Right lobe of liver (tissue), 6 donors: ENCODE results near the gene MMP11. TPM values are rescaled to one million over a fixed set of nuclear protein-coding genes. Genes with fewer than 3 reads are reported as not detected.

Source experiments
- ATAC-seq, 4 donors: fragments of 200-7000 bp; cut with Tn5 transposase; one replicate each; pipeline ENCODE4 v1.9.1; 2020; ENCODE audit warnings: mild to moderate bottlenecking in 4 of 4, moderate library complexity in 4 of 4
- DNase-seq, 3 donors: peaks; one replicate each; pipeline ENCODE4 v3.0.0-alpha.2; 2020
- H3K27ac ChIP-seq, 3 donors: fragments of 200-600 bp; one replicate each; pipeline ENCODE4 v1.8.0; 2022
- H3K27me3 ChIP-seq, 2 donors: fragments of 200-600 bp; one replicate each; pipeline ENCODE4 v1.8.0; 2022
- H3K36me3 ChIP-seq, 4 donors: fragments of 200-600 bp; sonication (generic) in 1 of 4; one replicate each; pipeline versions ENCODE4 v1.5.1 to v1.8.0; 2017 to 2022; ENCODE audit warnings: control low read depth in 1 of 4
- H3K4me1 ChIP-seq, 4 donors: fragments of 200-600 bp; sonication (generic) in 1 of 4; one replicate each; pipeline versions ENCODE4 v1.5.1 to v1.8.0; 2017 to 2022; ENCODE audit warnings: control low read depth in 1 of 4
- H3K4me3 ChIP-seq, 3 donors: fragments of 200-600 bp; one replicate each; pipeline ENCODE4 v1.8.0; 2022
- H3K9me3 ChIP-seq, 4 donors: fragments of 200-600 bp; sonication (generic) in 1 of 4; one replicate each; pipeline versions ENCODE4 v1.5.1 to v1.8.0; 2017 to 2022; ENCODE audit warnings: control low read depth in 1 of 4
- POLR2A ChIP-seq: fragments of 450-650 bp; IDR thresholded peaks from one replicate; pipeline ENCODE4 v1.6.1; 2017; ENCODE audit warnings: antibody characterized with exemption, mild to moderate bottlenecking
- WGBS: methylation state at CpG from one replicate; pipeline ENCODE4 v1.1.6; 2018; ENCODE audit warnings: low coverage, low lambda C conversion rate; ENCODE audit not compliant: insufficient coverage; ENCODE audit errors: missing lambda C conversion rate; 5-methylcytosine and 5-hydroxymethylcytosine counted together
- intact Hi-C, 2 donors: fragments of 100-400 bp; cut with DNase I; formaldehyde crosslinking; loops; one replicate each; pipeline versions ENCODE4 v1.11.2 to v1.14.1; 2022
- total RNA-seq, 6 experiments: library from RNA; depleted of rRNA in 2 of 6; stranded (reverse); fragments of >200 nt in 2 of 6; fragmentation: NEBNext Ultra II Directional in 3 of 6; extraction: Animal tissue kit (Norgen Biotek cat#: 25700) in 3 of 6; gene quantifications; one replicate each; pipeline versions ENCODE4 v1.1.0 to v1.2.4, GENCODE V29; 2016 to 2023
- TF ChIP-seq, protein P1 (sequence below), 4 donors: fragments of 200-600 bp in 3 of 4; fragments of 450-650 bp in 1 of 4; IDR thresholded peaks; one replicate each; pipeline versions ENCODE4 v1.5.1 to v1.8.0; 2016 to 2022; ENCODE audit warnings: antibody characterized with exemption in 4 of 4, mild to moderate bottlenecking in 2 of 4
- donor health status: DM: no; HTN: yes; CAD: no.
- donor health status: DM: no; HTN: no; CAD: no.
- donor health status: DM: no; HTN: no; CAD: no.
- donor health status: DM: no; HTN: yes; CAD: no.
- donor health status: DM: no; HTN: yes; CAD: no.

Gene MMP11
- total RNA-seq, 6 experiments from 2014 or later = 0.59 to 1.3 (median 0.90) TPM

- Histone ChIP-seq H3K4me1 (peaks cover 0 to 48% (median 9%) of the 10 kb centered on the region in 4 donors), H3K4me3 (peak within 1 kb of the TSS; percentile 87 to 95 (median 92)), H3K27me3 (no peaks in the 10 kb centered on the region), H3K36me3 (peaks cover 0 to 2% (median 0%) of the 10 kb centered on the region in 4 donors), H3K9me3 (no peaks in the 10 kb centered on the region), H3K27ac (peak within 1 kb of the TSS; percentile 95 to 100 (median 98))
- TF ChIP-seq, protein P1, sequence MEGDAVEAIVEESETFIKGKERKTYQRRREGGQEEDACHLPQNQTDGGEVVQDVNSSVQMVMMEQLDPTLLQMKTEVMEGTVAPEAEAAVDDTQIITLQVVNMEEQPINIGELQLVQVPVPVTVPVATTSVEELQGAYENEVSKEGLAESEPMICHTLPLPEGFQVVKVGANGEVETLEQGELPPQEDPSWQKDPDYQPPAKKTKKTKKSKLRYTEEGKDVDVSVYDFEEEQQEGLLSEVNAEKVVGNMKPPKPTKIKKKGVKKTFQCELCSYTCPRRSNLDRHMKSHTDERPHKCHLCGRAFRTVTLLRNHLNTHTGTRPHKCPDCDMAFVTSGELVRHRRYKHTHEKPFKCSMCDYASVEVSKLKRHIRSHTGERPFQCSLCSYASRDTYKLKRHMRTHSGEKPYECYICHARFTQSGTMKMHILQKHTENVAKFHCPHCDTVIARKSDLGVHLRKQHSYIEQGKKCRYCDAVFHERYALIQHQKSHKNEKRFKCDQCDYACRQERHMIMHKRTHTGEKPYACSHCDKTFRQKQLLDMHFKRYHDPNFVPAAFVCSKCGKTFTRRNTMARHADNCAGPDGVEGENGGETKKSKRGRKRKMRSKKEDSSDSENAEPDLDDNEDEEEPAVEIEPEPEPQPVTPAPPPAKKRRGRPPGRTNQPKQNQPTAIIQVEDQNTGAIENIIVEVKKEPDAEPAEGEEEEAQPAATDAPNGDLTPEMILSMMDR (IDR thresholded peaks at IDR 0.05) = no peak
- TF ChIP-seq POLR2A = peak; percentile 88
- intact Hi-C loops = no loop called here
- 0% methylated on average over 40 of the region's 97 CpGs for WGBS
- peak; percentile 88 to 96 (median 94) for ATAC-seq
- peak; percentile 89 to 92 (median 92) for DNase-seq
Observed at GRCh38 chr22:23786752-23787599, 14.3 kb downstream of the MMP11 start, which contains the start of gene SMARCB1. SMARCB1 (plus strand) TSS chr22:23786966; CDS start chr22:23787170, 204 bp downstream.

GRCh38 chr22:23787600-23787896 lies 14.9 kb downstream of the MMP11 start:
- Histone ChIP-seq H3K27me3 (no peaks in the 10 kb centered on the region), H3K4me1 (peaks cover 0 to 48% (median 9%) of the 10 kb centered on the region in 4 donors), H3K4me3 (peak overlapping the region; percentile 87 to 95 (median 92)), H3K9me3 (no peaks in the 10 kb centered on the region), H3K36me3 (peaks cover 0 to 7% (median 0%) of the 10 kb centered on the region in 4 donors), H3K27ac (peak overlapping the region; percentile 95 to 100 (median 98))
- intact Hi-C loops = no loop called here
- no peak for TF ChIP-seq POLR2A
- TF ChIP-seq, protein P1 (IDR thresholded peaks at IDR 0.05) = no peak
- DNase-seq (no peak), ATAC-seq (no peak)
- WGBS = 4% methylated on average over 5 of the region's 5 CpGs

DNA sequence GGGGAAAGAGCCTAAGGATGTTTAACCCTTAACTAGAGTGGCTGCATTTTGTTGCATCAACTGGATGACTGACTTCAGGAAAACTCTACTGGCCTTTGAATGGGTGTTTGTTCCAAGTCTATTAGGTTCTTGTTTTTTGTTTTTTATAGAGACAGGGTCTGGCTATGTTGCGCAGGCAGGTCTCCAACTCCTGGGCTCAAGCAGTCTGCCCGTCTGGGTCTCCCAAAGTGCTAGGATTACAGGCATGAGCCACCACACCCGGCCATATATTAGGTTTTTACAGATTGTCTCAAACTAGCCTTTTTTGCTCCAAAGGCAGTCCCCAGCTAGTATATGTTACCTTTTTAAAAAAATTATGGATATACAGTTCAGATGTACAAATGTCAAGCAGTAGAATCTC lies 15.3 kb downstream of the MMP11 start:
- ATAC-seq = no peak
- TF ChIP-seq, protein P1 (IDR thresholded peaks at IDR 0.05) = no peak
- no peak for TF ChIP-seq POLR2A
- WGBS = 43% methylated on average over 2 of the region's 3 CpGs
- peak in 1 of 3 donors; percentile 11 for DNase-seq
- no peaks in the 10 kb centered on the region for H3K9me3 ChIP-seq
- peak overlapping the region; percentile 87 to 95 (median 92) for H3K4me3 ChIP-seq
- intact Hi-C loops = no loop called here
- no peaks in the 10 kb centered on the region for H3K27me3 ChIP-seq
- peaks cover 0 to 48% (median 9%) of the 10 kb centered on the region in 4 donors for H3K4me1 ChIP-seq
- H3K27ac ChIP-seq = peak overlapping the region in 1 of 3 donors; percentile 98
- peaks cover 0 to 7% (median 0%) of the 10 kb centered on the region in 4 donors for H3K36me3 ChIP-seq

- TF ChIP-seq, protein P1 (IDR thresholded peaks at IDR 0.05) = no peak
- TF ChIP-seq POLR2A = no peak
- WGBS = 74% methylated on average over 4 of the region's 4 CpGs
- DNase-seq (no peak), ATAC-seq (no peak)
- H3K9me3 ChIP-seq = no peaks in the 10 kb centered on the region
- intact Hi-C loops = no loop called here
- H3K4me3 ChIP-seq = no peak overlapping the region
- H3K27ac ChIP-seq = no peak overlapping the region
- peaks cover 0 to 36% (median 4%) of the 10 kb centered on the region in 4 donors for H3K4me1 ChIP-seq
- peaks cover 0 to 16% (median 2%) of the 10 kb centered on the region in 4 donors for H3K36me3 ChIP-seq
- no peaks in the 10 kb centered on the region for H3K27me3 ChIP-seq
Observed at GRCh38 chr22:23789121-23789520, 16.5 kb downstream of the MMP11 start.
